ENCODE results near the gene DOCK2. TPM values are rescaled to one million over a fixed set of nuclear protein-coding genes. Genes with fewer than 3 reads are reported as not detected.
A peak's percentile ranks its signal among the peaks of the same experiment; 100 is the strongest.

Gene DOCK2
- total RNA-seq, 1 experiment from 2014 or later: 4.6 TPM

DNA sequence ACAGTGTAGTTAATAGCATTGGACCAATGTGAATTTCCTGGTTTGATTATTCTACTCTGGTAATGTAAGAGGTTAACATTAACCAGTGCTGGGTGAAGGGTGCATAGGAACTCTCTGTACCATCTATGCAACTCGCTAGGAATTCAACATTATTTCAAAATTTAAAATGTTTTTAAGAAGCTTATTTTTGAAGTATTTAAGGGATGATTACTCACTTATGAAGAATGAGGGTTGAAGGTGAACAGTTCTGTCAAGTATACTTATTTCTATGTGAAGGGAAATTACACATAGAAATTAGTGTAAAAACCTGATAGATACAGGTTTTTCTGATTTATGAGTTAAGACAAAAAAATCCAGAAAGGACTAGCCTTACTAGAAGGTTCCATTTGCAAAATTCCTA lies 177.4 kb downstream of the DOCK2 start:
- peaks cover 11% of the 10 kb centered on the region for H3K36me3 Mint-ChIP-seq
- ATAC-seq: no peak
- H3K27me3 Mint-ChIP-seq (ENCODE audit: low read depth): peaks cover 9% of the 10 kb centered on the region
- CTCF ChIA-PET: no interaction called here
- no peak for DNase-seq (ENCODE audit: low spot score)
- H3K4me1 Mint-ChIP-seq: peaks cover 43% of the 10 kb centered on the region
- H3K4me3 Mint-ChIP-seq: no peak overlapping the region
- H3K9me3 Mint-ChIP-seq: peaks cover 18% of the 10 kb centered on the region
- TF ChIP-seq KAT7 (CRISPR knock-in tag; IDR thresholded peaks at IDR 0.05; ENCODE audit: borderline replicate concordance): no peak
- no peak for TF ChIP-seq EMX1 (CRISPR knock-in tag; IDR thresholded peaks at IDR 0.05)
- TF ChIP-seq NFYB (CRISPR knock-in tag; conservative IDR thresholded peaks at IDR 0.05; ENCODE audit: low read depth): no peak
- TF ChIP-seq RORB (CRISPR knock-in tag; IDR thresholded peaks at IDR 0.05): no peak
- POLR2A ChIA-PET: no interaction called here
- H3K27ac Mint-ChIP-seq: no peak overlapping the region

DNA sequence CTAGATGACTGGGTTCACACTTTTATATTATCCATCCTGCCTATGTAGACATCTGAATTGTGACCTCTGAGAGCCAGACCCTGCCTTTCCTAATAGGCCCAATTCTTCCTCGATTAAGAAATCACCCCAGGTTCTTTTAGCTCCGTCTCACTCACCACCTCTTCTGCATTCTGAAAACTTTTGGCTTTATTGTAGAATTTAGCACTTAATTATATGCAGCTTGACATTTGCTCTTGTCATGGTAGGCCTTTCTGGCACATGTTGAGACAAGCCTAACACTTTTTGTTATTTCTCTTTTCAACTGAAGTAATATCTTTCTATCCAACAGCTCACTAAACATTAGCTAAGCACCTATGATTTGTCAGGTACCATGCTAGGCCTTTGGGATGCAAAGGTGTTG lies 180.0 kb downstream of the DOCK2 start:
- Mint-ChIP-seq H3K9me3 (peaks cover 26% of the 10 kb centered on the region), H3K27ac (no peak overlapping the region), H3K4me1 (peaks cover 18% of the 10 kb centered on the region), H3K36me3 (peaks cover 16% of the 10 kb centered on the region), H3K27me3 (ENCODE audit: low read depth) (peaks cover 8% of the 10 kb centered on the region; the same call in 1 of the 2 replicates), H3K4me3 (no peak overlapping the region)
- TF ChIP-seq, protein P1, sequence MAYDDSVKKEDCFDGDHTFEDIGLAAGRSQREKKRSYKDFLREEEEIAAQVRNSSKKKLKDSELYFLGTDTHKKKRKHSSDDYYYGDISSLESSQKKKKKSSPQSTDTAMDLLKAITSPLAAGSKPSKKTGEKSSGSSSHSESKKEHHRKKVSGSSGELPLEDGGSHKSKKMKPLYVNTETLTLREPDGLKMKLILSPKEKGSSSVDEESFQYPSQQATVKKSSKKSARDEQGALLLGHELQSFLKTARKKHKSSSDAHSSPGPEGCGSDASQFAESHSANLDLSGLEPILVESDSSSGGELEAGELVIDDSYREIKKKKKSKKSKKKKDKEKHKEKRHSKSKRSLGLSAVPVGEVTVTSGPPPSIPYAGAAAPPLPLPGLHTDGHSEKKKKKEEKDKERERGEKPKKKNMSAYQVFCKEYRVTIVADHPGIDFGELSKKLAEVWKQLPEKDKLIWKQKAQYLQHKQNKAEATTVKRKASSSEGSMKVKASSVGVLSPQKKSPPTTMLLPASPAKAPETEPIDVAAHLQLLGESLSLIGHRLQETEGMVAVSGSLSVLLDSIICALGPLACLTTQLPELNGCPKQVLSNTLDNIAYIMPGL (CRISPR knock-in tag; IDR thresholded peaks at IDR 0.05): no peak
- TF ChIP-seq, protein P2, sequence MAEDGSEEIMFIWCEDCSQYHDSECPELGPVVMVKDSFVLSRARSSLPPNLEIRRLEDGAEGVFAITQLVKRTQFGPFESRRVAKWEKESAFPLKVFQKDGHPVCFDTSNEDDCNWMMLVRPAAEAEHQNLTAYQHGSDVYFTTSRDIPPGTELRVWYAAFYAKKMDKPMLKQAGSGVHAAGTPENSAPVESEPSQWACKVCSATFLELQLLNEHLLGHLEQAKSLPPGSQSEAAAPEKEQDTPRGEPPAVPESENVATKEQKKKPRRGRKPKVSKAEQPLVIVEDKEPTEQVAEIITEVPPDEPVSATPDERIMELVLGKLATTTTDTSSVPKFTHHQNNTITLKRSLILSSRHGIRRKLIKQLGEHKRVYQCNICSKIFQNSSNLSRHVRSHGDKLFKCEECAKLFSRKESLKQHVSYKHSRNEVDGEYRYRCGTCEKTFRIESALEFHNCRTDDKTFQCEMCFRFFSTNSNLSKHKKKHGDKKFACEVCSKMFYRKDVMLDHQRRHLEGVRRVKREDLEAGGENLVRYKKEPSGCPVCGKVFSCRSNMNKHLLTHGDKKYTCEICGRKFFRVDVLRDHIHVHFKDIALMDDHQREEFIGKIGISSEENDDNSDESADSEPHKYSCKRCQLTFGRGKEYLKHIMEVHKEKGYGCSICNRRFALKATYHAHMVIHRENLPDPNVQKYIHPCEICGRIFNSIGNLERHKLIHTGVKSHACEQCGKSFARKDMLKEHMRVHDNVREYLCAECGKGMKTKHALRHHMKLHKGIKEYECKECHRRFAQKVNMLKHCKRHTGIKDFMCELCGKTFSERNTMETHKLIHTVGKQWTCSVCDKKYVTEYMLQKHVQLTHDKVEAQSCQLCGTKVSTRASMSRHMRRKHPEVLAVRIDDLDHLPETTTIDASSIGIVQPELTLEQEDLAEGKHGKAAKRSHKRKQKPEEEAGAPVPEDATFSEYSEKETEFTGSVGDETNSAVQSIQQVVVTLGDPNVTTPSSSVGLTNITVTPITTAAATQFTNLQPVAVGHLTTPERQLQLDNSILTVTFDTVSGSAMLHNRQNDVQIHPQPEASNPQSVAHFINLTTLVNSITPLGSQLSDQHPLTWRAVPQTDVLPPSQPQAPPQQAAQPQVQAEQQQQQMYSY (CRISPR knock-in tag; IDR thresholded peaks at IDR 0.05): no peak
- TF ChIP-seq NR3C1 (CRISPR knock-in tag; conservative IDR thresholded peaks at IDR 0.05; ENCODE audit: low read depth) (no peak), CBFB (CRISPR knock-in tag; IDR thresholded peaks at IDR 0.05; ENCODE audit: low read depth) (no peak), SP1 (CRISPR knock-in tag; conservative IDR thresholded peaks at IDR 0.05) (no peak)
- ChIA-PET POLR2A (no interaction called here), CTCF (interaction anchor here (1.7 kb wide), 1 partner anchor 10 kb away, joined by 4 read pairs; no protein-coding TSS in a partner anchor)
- ATAC-seq (no peak), DNase-seq (ENCODE audit: low spot score) (no peak)

DNA sequence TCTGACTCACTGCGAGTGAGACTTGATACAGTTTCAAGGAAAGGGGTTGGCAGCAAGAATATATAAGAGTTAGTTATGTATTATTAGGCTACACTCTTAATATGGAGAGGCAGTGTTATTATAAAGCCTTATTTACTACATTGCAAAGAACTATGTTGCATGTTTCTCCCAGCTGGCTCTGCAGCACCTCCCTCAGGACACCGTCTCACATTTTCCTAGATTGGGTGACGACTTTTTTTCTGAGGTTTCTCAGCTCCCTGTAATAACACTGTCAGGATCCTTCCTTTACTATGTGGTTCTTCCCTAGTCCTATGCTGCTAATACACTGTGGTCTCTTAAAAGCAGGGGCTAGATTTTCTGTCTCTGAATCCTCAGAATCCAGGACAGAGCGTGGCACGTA lies 189.5 kb downstream of the DOCK2 start:
- H3K4me1 Mint-ChIP-seq: peaks cover 7% of the 10 kb centered on the region
- POLR2A ChIA-PET: interaction anchor here (0.5 kb wide), 1 partner anchor 48 kb away, joined by 5 read pairs; no protein-coding TSS in a partner anchor
- ATAC-seq: peak; percentile 79
- H3K9me3 Mint-ChIP-seq: peaks cover 8% of the 10 kb centered on the region; the same call in 1 of the 2 replicates
- no peak overlapping the region for H3K27ac Mint-ChIP-seq
- peak; percentile 15 for DNase-seq (ENCODE audit: low spot score)
- CTCF ChIA-PET: interaction anchor here (0.6 to 1.8 kb wide), 18 partner anchors 9 to 394 kb away, joined by 3 to 18 read pairs (median 6); partner anchors contain the start of gene INSYN2B
- no peaks in the 10 kb centered on the region for H3K36me3 Mint-ChIP-seq
- H3K4me3 Mint-ChIP-seq: no peak overlapping the region
- 0 out of 2 replicates have a peak, but pooled peaks cover under 1% of the 10 kb centered on the region for H3K27me3 Mint-ChIP-seq (ENCODE audit: low read depth)
- TF ChIP-seq MYBL2 (CRISPR knock-in tag; IDR thresholded peaks at IDR 0.05) (no peak), ETV6 (CRISPR knock-in tag; IDR thresholded peaks at IDR 0.05) (no peak), SP1 (CRISPR knock-in tag; conservative IDR thresholded peaks at IDR 0.05) (no peak), ZNF317 (CRISPR knock-in tag; IDR thresholded peaks at IDR 0.05; ENCODE audit: borderline replicate concordance, low read depth) (no peak), TEAD1 (CRISPR knock-in tag; IDR thresholded peaks at IDR 0.05) (no peak), CREB1 (CRISPR knock-in tag; IDR thresholded peaks at IDR 0.05) (no peak), ZNF396 (CRISPR knock-in tag; IDR thresholded peaks at IDR 0.05; ENCODE audit: borderline replicate concordance) (no peak), HMGA2 (CRISPR knock-in tag; IDR thresholded peaks at IDR 0.05) (no peak), GRHL2 (CRISPR knock-in tag; IDR thresholded peaks at IDR 0.05; ENCODE audit: insufficient replicate concordance, severe bottlenecking) (no peak)
- TF ChIP-seq, protein P3, sequence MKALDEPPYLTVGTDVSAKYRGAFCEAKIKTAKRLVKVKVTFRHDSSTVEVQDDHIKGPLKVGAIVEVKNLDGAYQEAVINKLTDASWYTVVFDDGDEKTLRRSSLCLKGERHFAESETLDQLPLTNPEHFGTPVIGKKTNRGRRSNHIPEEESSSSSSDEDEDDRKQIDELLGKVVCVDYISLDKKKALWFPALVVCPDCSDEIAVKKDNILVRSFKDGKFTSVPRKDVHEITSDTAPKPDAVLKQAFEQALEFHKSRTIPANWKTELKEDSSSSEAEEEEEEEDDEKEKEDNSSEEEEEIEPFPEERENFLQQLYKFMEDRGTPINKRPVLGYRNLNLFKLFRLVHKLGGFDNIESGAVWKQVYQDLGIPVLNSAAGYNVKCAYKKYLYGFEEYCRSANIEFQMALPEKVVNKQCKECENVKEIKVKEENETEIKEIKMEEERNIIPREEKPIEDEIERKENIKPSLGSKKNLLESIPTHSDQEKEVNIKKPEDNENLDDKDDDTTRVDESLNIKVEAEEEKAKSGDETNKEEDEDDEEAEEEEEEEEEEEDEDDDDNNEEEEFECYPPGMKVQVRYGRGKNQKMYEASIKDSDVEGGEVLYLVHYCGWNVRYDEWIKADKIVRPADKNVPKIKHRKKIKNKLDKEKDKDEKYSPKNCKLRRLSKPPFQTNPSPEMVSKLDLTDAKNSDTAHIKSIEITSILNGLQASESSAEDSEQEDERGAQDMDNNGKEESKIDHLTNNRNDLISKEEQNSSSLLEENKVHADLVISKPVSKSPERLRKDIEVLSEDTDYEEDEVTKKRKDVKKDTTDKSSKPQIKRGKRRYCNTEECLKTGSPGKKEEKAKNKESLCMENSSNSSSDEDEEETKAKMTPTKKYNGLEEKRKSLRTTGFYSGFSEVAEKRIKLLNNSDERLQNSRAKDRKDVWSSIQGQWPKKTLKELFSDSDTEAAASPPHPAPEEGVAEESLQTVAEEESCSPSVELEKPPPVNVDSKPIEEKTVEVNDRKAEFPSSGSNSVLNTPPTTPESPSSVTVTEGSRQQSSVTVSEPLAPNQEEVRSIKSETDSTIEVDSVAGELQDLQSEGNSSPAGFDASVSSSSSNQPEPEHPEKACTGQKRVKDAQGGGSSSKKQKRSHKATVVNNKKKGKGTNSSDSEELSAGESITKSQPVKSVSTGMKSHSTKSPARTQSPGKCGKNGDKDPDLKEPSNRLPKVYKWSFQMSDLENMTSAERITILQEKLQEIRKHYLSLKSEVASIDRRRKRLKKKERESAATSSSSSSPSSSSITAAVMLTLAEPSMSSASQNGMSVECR (CRISPR knock-in tag; IDR thresholded peaks at IDR 0.05; ENCODE audit: borderline replicate concordance): no peak
- TF ChIP-seq, protein P4, sequence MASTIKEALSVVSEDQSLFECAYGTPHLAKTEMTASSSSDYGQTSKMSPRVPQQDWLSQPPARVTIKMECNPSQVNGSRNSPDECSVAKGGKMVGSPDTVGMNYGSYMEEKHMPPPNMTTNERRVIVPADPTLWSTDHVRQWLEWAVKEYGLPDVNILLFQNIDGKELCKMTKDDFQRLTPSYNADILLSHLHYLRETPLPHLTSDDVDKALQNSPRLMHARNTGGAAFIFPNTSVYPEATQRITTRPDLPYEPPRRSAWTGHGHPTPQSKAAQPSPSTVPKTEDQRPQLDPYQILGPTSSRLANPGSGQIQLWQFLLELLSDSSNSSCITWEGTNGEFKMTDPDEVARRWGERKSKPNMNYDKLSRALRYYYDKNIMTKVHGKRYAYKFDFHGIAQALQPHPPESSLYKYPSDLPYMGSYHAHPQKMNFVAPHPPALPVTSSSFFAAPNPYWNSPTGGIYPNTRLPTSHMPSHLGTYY (CRISPR knock-in tag; IDR thresholded peaks at IDR 0.05): no peak
- TF ChIP-seq, protein P5, sequence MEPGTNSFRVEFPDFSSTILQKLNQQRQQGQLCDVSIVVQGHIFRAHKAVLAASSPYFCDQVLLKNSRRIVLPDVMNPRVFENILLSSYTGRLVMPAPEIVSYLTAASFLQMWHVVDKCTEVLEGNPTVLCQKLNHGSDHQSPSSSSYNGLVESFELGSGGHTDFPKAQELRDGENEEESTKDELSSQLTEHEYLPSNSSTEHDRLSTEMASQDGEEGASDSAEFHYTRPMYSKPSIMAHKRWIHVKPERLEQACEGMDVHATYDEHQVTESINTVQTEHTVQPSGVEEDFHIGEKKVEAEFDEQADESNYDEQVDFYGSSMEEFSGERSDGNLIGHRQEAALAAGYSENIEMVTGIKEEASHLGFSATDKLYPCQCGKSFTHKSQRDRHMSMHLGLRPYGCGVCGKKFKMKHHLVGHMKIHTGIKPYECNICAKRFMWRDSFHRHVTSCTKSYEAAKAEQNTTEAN (CRISPR knock-in tag; IDR thresholded peaks at IDR 0.05): no peak

Data from WTC11 (cell line).